Activated CD8-positive, alpha-beta T cell treated with anti-CD3 and anti-CD28 coated beads for 36 hours (primary cell): Measurements from ENCODE around the gene CENPP. TPM values are rescaled to one million over a fixed set of nuclear protein-coding genes. Genes with fewer than 3 reads are reported as not detected.

Experiments
- ATAC-seq: fragments of 200-7000 bp; cut with Tn5 transposase; one replicate; pipeline ENCODE4 v1.10.0; 2021; ENCODE audit warnings: mild to moderate bottlenecking, moderate library complexity
- CTCF ChIA-PET: fragments of 350-600 bp; sonication (Branson Sonifier 250); formaldehyde crosslinking; loops from one replicate; lab custom pipeline; 2021; ENCODE audit warnings: antibody characterized with exemption; lab: Charles Lee
- POLR2A ChIA-PET: fragments of 350-600 bp; sonication (Branson Sonifier 250); formaldehyde crosslinking; loops from one replicate; lab custom pipeline; 2021; ENCODE audit warnings: antibody characterized with exemption; lab: Charles Lee
- DNase-seq: peaks from one replicate; pipeline ENCODE4 v3.0.0-alpha.2; 2020
- H3K27ac Mint-ChIP-seq: one replicate; pipeline ENCODE4 v1.8.0; 2021; ENCODE audit warnings: mild to moderate bottlenecking, mixed read lengths
- H3K27me3 Mint-ChIP-seq: one replicate; pipeline ENCODE4 v1.8.0; 2021; ENCODE audit warnings: mixed read lengths
- H3K36me3 Mint-ChIP-seq: one replicate; pipeline ENCODE4 v1.8.0; 2021; ENCODE audit warnings: low read depth, mixed read lengths
- H3K4me1 Mint-ChIP-seq: one replicate; pipeline ENCODE4 v1.8.0; 2021; ENCODE audit warnings: low read depth, mixed read lengths
- H3K4me3 Mint-ChIP-seq: one replicate; pipeline ENCODE4 v1.8.0; 2021; ENCODE audit warnings: mild to moderate bottlenecking, moderate library complexity, mixed read lengths
- H3K9me3 Mint-ChIP-seq: one replicate; pipeline ENCODE4 v1.8.0; 2021; ENCODE audit warnings: mixed read lengths
- CTCF ChIP-seq: fragments of 200-600 bp; IDR thresholded peaks from one replicate; pipeline ENCODE4 v1.8.0; 2022; ENCODE audit warnings: antibody characterized with exemption, mild to moderate bottlenecking
- intact Hi-C: fragments of 100-400 bp; cut with micrococcal nuclease; formaldehyde crosslinking; loops from one replicate; pipeline ENCODE4 v1.10.0; 2022
- total RNA-seq, 2 experiments: library from RNA; stranded (reverse); gene quantifications; one replicate each; pipeline ENCODE4 v1.2.3, GENCODE V29; 2021

The CENPP gene
- total RNA-seq, 2 experiments from 2014 or later: 22.5 to 28.7 TPM

- H3K36me3 Mint-ChIP-seq: no peaks in the 10 kb centered on the region
- no peak overlapping the region for H3K27ac Mint-ChIP-seq
- DNase-seq (no peak), ATAC-seq (no peak)
- ChIA-PET POLR2A (no interaction called here), CTCF (no interaction called here)
- intact Hi-C loops: no loop called here
- H3K4me3 Mint-ChIP-seq: no peak overlapping the region
- H3K27me3 Mint-ChIP-seq: no peaks in the 10 kb centered on the region
- no peaks in the 10 kb centered on the region for H3K9me3 Mint-ChIP-seq
- peaks cover 4% of the 10 kb centered on the region for H3K4me1 Mint-ChIP-seq
- no peak for TF ChIP-seq CTCF
Observed at GRCh38 chr9:92509050-92509449, 183.3 kb downstream of the CENPP start.

GRCh38 chr9:92510747-92511146 is 185.0 kb downstream of the CENPP start:
- Mint-ChIP-seq H3K9me3 (no peaks in the 10 kb centered on the region), H3K4me1 (peaks cover 4% of the 10 kb centered on the region), H3K36me3 (no peaks in the 10 kb centered on the region), H3K4me3 (no peak overlapping the region), H3K27me3 (no peaks in the 10 kb centered on the region), H3K27ac (no peak overlapping the region)
- intact Hi-C loops: no loop called here
- ChIA-PET POLR2A (no interaction called here), CTCF (no interaction called here)
- no peak for TF ChIP-seq CTCF
- DNase-seq (no peak), ATAC-seq (no peak)

- ChIA-PET CTCF (no interaction called here), POLR2A (no interaction called here)
- Mint-ChIP-seq H3K27ac (no peak overlapping the region), H3K36me3 (no peaks in the 10 kb centered on the region), H3K27me3 (no peaks in the 10 kb centered on the region), H3K4me1 (no peaks in the 10 kb centered on the region), H3K4me3 (no peak overlapping the region), H3K9me3 (no peaks in the 10 kb centered on the region)
- TF ChIP-seq CTCF: no peak
- intact Hi-C loops: no loop called here
- DNase-seq (no peak), ATAC-seq (no peak)
Observed at GRCh38 chr9:92512622-92513021, 186.9 kb downstream of the CENPP start.

GRCh38 chr9:92513349-92513748 is 187.6 kb downstream of the CENPP start:
- ATAC-seq (no peak), DNase-seq (no peak)
- Mint-ChIP-seq H3K4me1 (no peaks in the 10 kb centered on the region), H3K27me3 (no peaks in the 10 kb centered on the region), H3K9me3 (no peaks in the 10 kb centered on the region), H3K36me3 (no peaks in the 10 kb centered on the region), H3K27ac (no peak overlapping the region), H3K4me3 (no peak overlapping the region)
- TF ChIP-seq CTCF: no peak
- ChIA-PET POLR2A (no interaction called here), CTCF (no interaction called here)
- intact Hi-C loops: no loop called here

- Mint-ChIP-seq H3K9me3 (no peaks in the 10 kb centered on the region), H3K4me1 (no peaks in the 10 kb centered on the region), H3K36me3 (no peaks in the 10 kb centered on the region), H3K4me3 (no peak overlapping the region), H3K27ac (no peak overlapping the region), H3K27me3 (no peaks in the 10 kb centered on the region)
- DNase-seq: no peak
- ATAC-seq: no peak
- ChIA-PET POLR2A (no interaction called here), CTCF (no interaction called here)
- intact Hi-C loops: no loop called here
- TF ChIP-seq CTCF: no peak
Observed at GRCh38 chr9:92514635-92515034, 188.9 kb downstream of the CENPP start.
